Dermis microvascular lymphatic vessel endothelial cell (primary cell): Measurements from ENCODE around the gene LPP. TPM values are rescaled to one million over a fixed set of nuclear protein-coding genes. Genes with fewer than 3 reads are reported as not detected.

Experiments
- DNase-seq, 2 donors: peaks; one replicate each; pipeline versions ENCODE4 v3.0.0 to v3.0.0-alpha.2; 2010; ENCODE audit warnings: low read depth in 2 of 2
- total RNA-seq: library from RNA; depleted of rRNA; stranded (reverse); fragments of >200 nt; gene quantifications from 2 replicates; pipeline ENCODE4 v1.2.1, GENCODE V29; 2014

Gene LPP
- total RNA-seq, 1 donor from 2014 or later, result 23.1 TPM

DNA sequence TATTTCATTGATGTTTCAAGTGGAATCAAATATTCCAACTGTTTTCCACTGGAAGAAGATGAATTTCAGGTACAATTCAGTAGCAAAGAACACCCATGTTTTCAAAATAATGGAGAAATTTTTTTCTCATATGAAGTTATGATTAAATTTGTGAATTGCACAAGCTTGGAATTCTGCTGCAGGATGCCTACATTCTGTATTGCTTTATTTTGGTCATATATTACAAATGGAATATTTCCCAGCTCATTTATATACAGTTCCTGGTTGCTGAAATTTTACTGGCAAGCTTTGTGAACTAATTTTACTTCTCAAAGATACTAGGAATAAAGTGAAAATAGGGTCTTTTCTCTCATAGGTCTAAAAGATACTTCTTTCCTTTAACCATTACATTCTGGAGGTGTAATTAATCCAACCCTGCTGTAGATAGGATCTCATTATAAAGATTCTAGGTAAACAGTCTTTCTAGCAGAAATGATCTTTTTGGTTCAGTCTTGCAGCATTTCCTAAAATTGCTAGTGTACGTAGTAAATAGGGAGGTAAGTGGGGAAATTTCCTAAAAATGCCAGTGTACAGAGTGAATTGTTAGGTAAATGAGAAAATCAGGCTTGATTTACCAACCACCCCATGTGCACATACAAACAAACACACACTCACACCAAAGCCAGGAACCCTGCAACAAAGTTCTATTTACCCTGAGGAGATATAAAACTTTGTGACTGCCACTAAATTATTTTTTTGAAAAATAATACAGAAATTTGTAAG, 624.3 kb downstream of the LPP start:
- DNase-seq, result no peak

DNA sequence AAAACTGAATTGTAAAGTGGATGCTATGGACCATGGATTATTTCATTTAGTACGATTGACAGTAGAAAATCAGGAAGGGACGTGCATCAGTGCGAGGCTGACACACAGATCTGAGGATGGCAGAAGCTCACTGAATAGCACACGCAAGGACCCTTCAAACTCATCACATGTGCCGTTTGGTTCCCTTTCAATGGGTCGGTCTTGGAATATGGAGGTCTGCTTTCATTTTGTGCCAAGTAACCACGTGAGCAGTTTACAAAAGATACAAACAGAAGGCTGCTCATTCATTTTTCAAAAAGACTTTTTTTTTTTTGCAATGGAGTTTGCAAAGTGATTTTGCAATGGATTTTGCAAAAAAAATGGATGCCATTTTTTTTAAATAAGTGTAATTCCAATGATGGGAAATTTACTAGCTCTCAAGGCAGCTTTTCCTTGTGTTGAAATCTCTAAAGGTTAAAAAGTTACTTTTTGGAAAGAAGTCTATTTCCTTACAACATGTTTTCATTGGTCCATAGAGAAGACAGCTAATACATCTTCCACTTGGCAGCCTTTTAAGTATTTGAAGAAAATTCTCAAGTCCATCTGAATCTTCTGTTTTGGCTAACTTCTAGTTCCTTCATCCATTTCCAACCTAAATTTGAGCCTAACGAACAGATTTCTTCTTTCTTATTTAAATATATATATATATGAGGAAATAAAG, 625.5 kb downstream of the LPP start:
- no peak for DNase-seq

DNA sequence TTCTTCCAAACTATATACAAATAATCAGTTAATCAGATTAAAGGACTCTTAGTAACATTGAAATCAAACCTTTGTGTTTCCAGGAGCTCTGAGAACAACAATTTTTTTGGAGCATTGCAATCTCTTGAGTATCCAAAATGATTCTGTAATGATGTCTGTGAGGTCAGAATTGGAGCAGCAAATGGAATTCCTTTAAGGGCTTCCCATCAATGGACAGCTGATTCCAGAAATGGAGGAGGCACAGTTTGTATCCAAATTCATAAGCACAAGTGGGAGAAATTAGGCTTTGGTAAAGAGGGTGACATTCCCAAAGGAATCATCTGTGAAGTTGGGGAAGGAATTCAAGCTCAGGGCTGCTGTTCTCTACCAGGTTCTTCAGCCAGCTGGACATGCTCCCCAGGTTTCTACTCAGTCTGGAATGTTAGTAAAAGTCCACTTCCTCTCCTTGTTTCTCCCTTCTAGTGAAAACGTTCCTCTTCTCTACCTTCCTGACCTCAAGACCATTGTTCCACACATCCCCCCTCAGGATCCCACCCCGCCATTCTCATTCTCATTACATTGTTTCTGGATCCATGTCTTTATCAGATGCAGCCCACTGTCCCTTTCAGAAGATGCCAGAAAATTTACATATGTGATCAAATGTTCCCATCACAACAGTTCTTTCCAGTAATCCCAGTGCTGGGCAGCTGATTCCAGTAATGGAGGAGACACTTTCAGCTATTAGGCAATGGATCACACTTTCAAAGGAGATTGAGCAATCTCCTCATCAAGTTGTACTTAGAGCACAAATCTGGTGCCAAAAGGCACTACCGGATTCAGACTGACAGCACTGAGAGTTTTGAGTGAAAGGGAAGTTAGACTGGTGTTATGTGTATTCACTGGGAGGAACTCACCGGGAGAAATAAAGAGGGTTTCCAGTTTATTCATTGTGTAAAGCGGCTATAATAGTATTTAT, 626.5 kb downstream of the LPP start:
- no peak for DNase-seq

DNA sequence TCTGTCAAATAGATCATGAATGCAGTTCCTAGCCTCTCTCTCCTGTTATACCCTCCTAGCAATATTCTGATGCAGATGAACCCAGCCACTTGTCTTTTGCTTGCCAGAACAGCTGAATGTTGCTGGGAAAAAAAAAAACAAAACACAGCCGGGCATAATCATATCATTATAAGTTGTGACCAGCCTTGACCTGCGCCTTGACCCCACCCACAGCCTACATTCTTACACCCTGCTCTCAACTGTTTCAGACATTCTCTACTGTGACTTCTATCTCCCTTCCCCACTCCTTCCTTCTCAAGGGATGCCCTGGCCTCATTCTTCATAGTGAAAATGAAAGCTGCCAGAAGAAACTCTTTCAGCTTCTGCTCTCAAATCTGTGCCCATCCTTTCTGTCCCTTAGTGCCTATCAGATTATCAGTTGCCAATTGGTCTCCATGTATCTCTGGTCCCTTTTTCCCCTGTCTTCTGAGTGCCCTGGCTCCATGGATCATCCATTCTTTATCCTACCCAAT, 628.7 kb downstream of the LPP start:
- DNase-seq, result no peak

DNA sequence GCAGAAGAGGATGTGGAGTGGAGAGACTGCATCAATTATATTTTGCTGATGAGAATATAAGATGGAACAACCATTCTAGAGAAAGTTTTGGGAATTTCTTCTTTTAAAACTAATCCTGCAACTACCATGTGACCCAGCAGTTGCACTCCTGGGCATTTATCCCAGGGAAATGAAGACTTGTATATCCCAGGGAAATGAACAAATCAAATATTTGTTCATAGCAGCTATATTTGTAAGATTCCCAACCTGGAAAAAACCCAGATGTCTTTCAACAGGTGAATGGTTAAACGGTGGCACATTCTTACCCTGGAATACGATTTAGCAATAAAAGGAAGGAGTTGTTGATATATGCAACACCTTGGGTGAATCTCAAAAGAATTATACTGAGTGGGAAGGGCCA, 632.5 kb downstream of the LPP start:
- DNase-seq, result no peak

DNA sequence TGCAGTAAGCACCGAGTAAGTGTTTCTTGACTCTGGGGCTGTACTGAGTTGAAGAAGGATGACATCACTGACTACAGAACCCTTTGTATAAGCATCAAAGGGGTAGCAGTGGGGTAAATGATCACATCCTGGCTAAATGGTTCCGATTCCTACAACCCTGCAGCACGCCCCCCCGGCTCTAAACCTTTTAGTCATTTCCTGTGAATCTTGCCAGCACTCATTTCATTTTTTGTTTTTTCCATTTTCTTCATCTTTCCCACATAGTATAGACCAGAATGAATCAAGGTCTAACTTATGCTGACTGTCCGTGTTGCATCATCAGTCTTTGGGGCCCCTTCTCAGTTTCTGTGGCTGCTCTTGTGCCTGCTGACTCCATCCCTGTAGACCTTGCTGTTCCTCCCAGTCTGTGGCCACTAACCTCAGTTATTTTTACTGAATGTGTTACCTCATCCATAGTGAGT, 634.7 kb downstream of the LPP start:
- DNase-seq, result peak; percentile 32 to 90

DNA sequence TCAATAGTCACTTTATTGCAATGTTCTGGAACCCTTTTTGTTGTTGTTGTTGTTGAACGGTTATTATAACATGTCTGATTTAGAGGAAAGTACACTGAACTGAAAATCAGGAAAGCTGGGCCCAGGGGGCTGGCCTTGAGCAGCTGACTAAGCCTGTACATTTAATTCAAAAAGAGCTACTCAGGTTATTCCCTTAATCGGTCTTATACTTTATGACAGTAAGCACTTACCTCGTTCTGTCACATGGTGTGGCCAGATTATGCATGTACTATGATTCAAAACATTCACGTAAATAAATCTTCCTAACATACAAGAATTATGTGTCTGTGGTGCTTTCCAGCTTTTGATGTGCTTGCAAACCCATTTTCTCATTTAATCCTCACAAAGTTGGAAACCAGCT, 635.3 kb downstream of the LPP start:
- no peak for DNase-seq

DNA sequence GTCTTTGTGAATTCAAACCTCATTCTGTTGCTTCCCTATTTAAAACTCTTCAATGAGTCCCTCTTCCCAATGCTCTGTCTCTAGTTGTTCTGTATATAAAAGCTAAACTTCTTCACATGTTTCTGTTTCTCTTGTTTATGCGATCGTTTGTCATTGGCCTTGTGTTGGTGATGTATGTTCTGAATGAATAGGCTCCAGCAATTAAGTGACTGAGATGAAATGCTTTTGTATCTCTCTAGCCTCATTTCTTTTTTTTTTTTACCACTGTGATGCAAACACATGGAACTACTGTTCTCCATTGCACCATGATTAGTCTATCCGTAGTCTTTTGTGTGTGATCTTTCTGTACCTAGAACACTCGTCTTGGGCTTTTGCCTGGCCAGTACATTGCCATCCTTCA, 637.4 kb downstream of the LPP start:
- DNase-seq, result no peak

DNA sequence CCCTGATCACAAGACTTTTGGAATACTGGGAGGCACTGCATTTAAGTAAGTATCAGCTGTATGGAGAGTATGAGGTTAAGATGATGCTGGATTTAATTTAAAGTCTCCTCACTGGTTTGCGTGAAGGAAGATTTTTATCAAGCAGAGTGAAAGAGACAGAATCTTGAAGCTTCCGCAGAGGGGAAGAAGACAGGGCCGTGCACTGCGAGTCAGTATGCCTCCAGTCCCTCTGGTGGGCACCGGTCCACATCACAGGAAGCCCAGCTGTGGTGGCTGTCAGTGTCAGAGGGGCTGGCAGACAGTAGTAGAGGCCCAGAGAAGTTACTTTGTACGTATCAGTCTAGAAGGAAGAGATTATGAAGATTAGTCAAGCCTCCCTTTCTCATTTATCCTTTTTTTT, 638.8 kb downstream of the LPP start:
- no peak for DNase-seq

DNA sequence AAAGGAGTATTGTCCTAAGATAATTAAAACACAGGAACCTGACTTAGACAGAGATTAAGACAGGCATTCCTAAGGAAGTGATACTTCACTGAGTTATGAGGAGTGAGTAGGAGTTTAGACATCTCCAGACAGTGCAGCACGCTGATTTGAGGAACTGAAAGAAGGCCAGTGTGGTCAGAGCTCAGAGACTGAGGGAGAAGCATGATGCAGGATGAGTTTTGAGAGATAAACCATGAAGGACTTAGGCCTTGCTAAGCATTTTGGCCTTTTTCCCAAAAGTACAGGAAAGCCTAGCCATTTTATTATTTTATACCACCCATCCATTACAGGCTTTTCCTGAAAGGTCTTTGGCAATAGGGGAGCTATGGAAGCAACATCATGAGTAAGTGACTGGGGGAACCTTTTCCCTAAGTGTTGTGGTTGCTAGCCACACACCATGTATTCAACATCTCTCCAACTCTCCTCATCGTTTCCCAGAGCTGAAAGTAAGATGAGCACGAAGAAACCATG, 642.2 kb downstream of the LPP start:
- DNase-seq, result peak; percentile 15 to 53

DNA sequence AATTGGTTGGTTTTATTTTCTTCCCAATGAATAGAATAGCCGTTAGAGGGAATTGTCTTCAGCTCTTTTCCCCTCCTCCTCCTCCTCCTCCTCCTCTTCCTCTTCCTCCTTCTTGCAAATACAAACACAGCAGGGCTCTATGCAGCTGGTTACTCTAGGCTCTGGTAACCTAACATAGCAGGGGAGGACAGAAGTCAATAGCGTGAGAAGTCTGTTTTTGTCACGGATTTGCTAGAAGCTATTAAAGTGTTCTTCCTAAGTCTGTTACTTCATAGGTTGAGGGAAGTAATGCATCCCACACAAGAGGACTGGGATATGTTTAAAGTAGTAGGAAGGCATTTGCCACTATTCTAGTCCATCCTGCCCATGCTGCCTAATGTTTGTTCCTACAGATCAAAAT, 643.1 kb downstream of the LPP start:
- DNase-seq, result no peak

DNA sequence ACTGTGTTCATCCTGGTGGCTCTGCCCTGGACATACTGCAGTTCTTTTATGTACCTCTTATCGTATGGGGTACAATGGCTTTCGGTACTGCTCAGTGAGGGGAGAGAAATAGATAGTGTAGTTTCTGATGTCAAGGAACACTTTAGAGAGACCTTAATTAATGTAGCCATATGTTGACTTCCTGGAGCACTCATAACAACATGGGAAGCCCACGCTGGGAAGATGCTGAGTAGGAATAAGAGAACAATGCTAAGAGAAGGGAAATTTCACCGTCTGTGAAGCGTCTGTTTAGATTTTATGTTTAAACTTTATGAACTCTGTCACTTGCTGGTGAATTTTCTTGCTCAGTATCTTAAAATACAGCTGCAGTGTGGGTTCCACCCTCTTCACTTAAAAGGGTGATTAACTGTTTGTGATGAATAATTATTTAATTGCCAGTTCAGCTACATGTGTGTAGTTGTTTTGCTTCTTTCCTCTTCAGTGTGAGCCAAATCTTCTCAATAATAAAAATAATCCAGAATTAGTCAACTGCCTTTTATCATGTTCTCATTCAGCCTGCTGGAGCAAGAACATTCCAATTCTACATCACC, 644.7 kb downstream of the LPP start:
- no peak for DNase-seq

DNA sequence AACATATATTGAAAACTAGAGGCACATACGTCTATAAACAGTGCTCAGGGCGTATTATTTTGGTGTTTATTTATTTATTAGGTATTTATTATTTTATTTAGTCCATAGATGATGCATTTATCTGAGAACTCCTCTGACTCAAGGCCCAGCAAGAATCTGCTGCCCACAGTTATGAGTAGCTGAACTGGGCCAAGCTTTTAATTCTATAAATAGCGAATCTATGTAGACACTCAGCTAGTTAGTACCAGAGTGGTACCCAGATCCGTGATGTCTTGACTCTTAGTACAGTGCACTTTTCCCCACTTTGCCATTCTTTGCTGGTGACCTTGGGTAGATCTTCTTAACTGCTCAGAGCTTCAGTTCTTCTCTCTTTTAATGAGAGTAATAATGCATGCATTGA, 647.4 kb downstream of the LPP start:
- DNase-seq, result no peak

DNA sequence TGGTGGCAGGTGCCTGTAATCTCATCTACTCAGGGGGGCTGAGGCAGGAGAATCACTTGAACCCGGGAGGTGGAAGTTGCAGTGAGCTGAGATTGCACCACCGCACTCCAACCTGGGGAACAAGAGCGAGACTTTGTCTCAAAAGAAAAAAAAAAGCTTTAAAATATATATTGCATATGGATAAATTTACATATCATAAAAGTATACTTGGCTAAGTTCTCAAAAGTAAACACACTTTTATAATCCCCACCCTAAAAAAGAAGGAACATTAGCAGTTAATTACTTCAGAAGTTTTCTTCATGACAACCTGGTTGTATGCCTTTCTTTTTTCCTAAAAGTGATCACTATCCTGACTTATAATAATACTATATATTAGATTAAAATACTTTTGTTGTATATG, 648.7 kb downstream of the LPP start:
- no peak for DNase-seq

DNA sequence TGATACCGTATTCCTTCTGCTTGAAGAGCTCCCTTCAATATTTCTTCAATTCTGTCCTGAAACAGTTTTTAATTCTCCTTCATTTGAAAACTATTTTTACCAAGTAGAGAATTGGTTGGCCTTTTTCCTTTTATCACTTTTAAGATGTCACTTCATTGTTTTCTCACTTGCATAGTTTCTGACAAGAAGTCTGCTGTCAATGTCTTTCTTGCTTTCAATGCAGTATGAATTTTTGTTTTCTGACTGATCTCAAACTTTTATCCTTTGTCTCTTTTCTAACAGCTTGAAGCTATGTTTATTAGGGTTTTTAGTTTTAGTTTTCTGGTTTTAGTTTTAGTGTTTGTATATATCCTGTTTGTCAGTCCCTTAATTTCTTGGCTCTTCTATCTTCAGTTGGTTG, 653.0 kb downstream of the LPP start:
- DNase-seq, result no peak

DNA sequence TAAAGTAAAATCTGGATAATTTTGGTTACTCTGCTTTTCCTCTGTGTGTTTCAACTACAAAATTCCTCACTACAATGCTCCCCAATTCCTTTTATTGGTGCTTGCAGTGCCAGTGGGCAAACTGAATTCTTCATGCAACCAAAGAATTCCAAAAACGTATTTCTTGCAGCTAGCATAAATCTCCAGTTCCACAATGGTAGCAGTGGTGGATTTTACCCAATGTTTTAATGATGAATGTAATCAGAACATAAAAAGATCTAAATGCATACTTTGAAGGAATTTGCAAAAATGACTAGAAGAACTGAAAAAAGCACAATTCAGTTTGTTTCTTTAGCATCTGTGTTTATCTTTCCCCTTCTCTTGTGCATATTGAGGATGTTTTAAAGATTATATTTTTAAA, 658.2 kb downstream of the LPP start:
- DNase-seq, result no peak

DNA sequence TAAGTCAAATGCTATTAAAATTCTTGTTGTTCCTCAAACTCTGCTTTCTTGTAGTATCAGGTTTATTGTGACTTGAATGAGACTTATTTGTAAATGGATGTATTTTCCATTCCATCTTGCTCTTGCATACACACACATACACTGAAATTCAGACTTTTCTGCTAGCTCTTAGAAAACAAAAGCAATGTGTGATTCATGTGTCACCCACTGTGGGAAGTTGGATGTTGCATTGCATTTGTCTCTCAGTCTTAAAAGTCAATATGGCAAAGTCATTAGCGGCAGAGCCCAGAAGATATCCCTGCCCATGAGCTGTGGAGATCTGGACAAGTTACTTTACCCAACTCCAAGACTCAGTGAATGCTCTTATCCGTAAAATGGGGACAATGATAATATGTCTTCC, 660.6 kb downstream of the LPP start:
- no peak for DNase-seq

DNA sequence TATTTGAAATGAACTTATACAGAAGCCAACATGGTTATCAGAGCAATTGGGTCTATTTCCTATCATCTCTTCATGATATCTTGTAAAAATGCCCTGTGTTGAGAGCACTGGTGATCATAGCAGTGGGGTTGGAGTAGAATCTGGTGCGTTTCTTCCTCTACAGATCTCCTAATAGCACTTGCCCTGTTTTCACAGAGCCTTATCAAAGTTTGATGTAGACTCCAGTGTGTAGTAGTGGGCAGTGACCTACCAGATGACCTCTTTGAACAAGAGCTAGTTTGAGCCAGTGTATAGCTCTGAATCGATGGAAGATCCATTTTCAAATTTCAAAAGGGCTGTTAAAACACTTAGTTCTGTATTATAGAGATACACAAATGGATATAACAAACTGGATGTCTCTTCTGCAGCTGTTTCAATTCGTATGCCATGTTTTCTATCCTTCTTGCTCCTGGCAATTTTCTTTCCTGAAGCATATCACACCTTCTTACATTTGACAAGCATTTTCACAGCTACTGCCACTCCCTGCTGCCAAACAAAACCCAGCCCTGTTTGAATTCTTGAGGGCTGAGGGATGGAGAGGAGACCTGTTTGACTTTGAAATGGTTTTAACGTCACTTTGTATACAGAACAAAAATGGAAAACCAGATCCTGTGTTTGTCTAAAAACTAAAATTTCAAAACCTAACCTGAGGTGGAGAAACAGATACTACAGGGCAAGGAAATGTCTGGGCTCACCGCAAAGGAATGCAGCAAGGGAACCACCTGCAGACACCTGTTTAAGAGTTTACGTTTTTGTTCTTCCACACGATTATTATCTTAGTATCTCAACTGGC, 663.4 kb downstream of the LPP start:
- DNase-seq, result no peak

DNA sequence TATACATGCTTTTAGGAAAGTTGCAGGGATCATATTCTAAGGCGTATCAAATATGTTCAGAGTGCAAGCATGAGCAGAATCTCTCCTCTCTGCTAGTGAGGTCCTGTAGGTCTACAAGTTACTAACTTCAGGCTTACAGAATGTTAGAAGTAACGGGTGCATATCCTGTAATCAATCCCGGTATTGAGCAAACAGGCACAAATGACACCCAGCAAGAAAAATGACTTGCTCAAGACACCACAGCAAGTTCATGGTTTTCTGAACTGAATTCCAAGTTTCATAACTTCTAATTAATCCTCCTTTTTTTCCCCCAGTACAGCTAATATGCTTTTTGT, 663.9 kb downstream of the LPP start:
- DNase-seq, result no peak

DNA sequence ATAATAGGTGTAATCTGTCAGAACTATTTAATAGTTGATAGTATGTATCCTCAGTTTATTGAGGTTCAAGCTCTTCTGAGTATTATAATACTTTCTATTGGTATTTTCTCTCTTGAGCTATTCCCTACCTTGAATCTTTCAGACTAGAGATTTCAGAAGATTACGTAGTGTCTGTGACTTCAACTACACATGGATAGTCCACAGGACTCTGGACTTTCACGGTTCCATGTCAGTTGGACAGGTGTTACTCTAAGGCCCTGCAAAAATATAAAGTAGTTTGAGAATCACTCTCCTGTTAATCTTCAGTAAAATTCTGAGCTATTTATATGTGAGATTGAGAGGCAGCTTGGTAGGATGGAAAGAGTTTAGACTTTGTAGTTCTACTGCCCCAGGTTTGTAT, 664.3 kb downstream of the LPP start:
- no peak for DNase-seq

DNA sequence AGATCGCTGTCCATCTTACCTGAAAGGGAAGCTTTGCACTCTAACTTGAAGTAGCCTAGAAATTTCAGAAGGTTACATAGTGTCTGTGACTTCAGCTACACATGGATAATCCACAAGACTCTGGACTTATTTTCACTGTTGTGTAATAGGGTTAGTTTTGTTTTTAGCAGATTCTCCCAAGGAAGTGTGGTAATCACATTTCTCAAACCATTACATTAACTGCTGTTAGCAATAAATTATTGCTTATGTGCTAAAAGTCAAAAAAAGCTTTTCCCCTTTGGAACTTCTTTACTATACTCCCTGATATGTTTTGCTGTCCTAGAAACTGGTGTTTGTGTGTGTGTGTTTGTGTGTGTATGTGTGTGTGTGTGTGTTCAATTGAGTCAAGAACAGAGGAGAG, 666.0 kb downstream of the LPP start:
- DNase-seq, result no peak
